Naive thymus-derived CD8-positive, alpha-beta T cell (primary cell): ENCODE results near the gene NRIP1. TPM values are rescaled to one million over a fixed set of nuclear protein-coding genes. Genes with fewer than 3 reads are reported as not detected.

Source experiments
- ATAC-seq, 2 donors: fragments of 150-1000 bp; cut with Tn5 transposase in 1 of 2; sonication (Bioruptor Pico), chemical (Tn5 transposase) in 1 of 2; 1 replicate in 1 of 2; 2 replicates in 1 of 2; pipeline ENCODE4 v1.10.0; 2021; ENCODE audit warnings: mild to moderate bottlenecking in 2 of 2, moderate library complexity in 2 of 2
- POLR2A ChIA-PET: fragments of 350-600 bp; sonication (Branson Sonifier 250); formaldehyde crosslinking; loops from one replicate; lab custom pipeline; 2021; ENCODE audit warnings: antibody characterized with exemption; lab: Charles Lee
- DNase-seq, 10 donors: peaks; one replicate each; pipeline versions ENCODE4 v3.0.0 to v3.0.0-alpha.2; 2020 to 2022
- H3K27ac Mint-ChIP-seq, 10 donors: one replicate each; pipeline ENCODE4 v1.8.0; 2020 to 2022; ENCODE audit warnings: mild to moderate bottlenecking in 10 of 10, mixed read lengths in 10 of 10, moderate library complexity in 4 of 10, inconsistent platforms in 1 of 10
- H3K27me3 Mint-ChIP-seq, 5 donors: one replicate each; pipeline ENCODE4 v1.8.0; 2021 to 2022; ENCODE audit warnings: mixed read lengths in 5 of 5
- H3K36me3 Mint-ChIP-seq, 3 donors: one replicate each; pipeline ENCODE4 v1.8.0; 2020 to 2022; ENCODE audit warnings: mixed read lengths in 3 of 3, mild to moderate bottlenecking in 2 of 3, inconsistent platforms in 1 of 3
- H3K4me1 Mint-ChIP-seq, 4 donors: one replicate each; pipeline ENCODE4 v1.8.0; 2021 to 2022; ENCODE audit warnings: mixed read lengths in 4 of 4
- H3K4me3 Mint-ChIP-seq, 10 donors: one replicate each; pipeline ENCODE4 v1.8.0; 2020 to 2022; ENCODE audit warnings: mild to moderate bottlenecking in 10 of 10, mixed read lengths in 10 of 10, moderate library complexity in 6 of 10, inconsistent platforms in 1 of 10
- H3K9me3 Mint-ChIP-seq, 9 donors: one replicate each; pipeline ENCODE4 v1.8.0; 2020 to 2022; ENCODE audit warnings: mixed read lengths in 9 of 9, mild to moderate bottlenecking in 3 of 9, inconsistent platforms in 1 of 9, moderate library complexity in 1 of 9
- polyA plus RNA-seq, 3 donors: library from polyadenylated mRNA; unstranded; fragments of 300-500 nt; fragmentation: Illumina TruSeq; gene quantifications; one replicate each; pipeline ENCODE4 v1.2.3, GENCODE V29; 2021
- total RNA-seq, 8 experiments: library from RNA in 2 of 8; stranded (reverse) in 2 of 8; gene quantifications; one replicate each; pipeline ENCODE4 v1.2.3 and lab custom pipeline; 2021 to 2026

Gene NRIP1
- total and polyA plus RNA-seq, 5 experiments from 2014 or later: 26.6 to 51.3 (median 38.8) TPM

DNA sequence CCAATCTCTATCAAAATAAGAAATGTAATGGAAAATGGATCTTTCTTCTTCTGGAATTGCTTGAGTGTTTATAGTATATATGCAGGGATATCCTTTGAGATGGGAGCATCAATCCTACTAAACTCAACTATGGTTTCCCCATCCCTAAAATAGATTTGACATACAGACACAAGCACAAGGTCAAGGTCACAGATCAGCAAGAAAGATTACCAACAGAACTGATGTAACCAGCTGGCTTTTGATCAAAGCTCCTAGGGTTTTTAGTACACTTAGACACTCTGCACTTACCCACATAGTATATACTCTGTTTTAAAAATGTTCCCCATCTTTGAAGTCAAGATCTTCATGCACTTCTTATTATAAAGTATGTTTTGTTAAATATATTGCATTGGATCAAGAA lies 85.5 kb downstream of the NRIP1 start:
- Mint-ChIP-seq H3K27me3 (no peaks in the 10 kb centered on the region), H3K4me3 (no peak overlapping the region), H3K4me1 (peaks cover 4 to 15% (median 14%) of the 10 kb centered on the region in 4 donors), H3K9me3 (no peaks in the 10 kb centered on the region), H3K36me3 (peaks cover 4 to 19% (median 15%) of the 10 kb centered on the region in 3 donors), H3K27ac (peak overlapping the region in 1 of 10 donors; percentile 0)
- no peak for DNase-seq
- no peak for ATAC-seq
- POLR2A ChIA-PET: no interaction called here

DNA sequence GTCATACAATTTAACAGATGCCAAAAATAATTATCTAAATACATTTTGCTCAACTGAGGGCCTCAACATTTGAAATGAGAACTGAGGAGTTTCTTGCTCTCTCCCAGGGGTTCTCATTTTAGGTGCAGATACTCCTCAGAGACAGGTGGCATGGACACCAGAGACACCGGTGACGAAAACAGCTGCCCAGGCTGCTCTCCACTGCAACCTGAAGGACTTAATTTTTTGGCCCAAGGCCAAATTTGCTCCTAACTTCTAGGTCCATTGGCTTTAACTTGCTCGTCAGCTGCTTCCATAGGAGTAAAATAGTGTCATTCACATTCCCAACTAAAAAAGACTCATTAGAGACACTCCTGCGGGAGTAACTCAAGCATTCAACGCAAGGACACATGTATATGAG lies 87.0 kb downstream of the NRIP1 start:
- POLR2A ChIA-PET: no interaction called here
- DNase-seq (no peak), ATAC-seq (no peak)
- no peaks in the 10 kb centered on the region for H3K27me3 Mint-ChIP-seq
- H3K27ac Mint-ChIP-seq: no peak overlapping the region
- no peak overlapping the region for H3K4me3 Mint-ChIP-seq
- H3K4me1 Mint-ChIP-seq: peaks cover 4 to 10% (median 7%) of the 10 kb centered on the region in 4 donors
- H3K36me3 Mint-ChIP-seq: peaks cover 3 to 16% (median 14%) of the 10 kb centered on the region in 3 donors
- peaks cover 0 to 2% (median 0%) of the 10 kb centered on the region in 9 donors for H3K9me3 Mint-ChIP-seq

DNA sequence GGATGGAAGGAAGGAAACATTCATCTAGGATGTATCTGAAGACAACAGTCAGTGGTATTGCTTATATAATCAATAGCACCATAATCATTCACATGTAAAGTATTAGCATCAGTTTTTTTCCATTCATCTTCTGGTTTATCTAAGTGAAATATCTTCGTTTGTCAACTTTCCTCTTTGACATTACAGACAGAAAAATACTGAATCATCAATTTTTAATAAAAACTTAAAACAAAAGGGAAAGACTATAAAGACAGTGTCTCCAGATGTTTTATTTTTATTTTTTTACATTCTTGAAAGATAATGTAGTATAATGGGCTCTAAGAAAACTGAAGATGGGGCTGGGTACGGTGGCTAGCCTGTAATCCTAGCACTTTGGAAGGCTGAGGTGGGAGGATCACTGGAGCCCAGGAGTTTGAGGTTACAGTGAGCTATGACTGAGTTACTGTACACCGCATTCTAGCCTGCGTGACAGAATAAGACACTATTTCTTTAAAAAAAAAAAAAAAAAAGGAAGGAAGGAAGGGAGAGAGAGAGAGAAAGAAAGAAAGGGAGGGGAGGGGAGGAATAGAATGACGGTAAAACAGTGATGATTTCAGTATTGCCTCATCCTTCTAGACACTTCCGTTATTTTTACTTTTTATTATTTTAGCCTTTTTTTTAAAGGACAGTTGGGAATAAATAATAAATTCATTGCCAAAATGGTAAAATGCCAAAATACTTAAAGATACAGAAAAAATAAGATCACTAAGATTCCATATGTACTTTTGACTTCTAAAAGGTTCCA lies 89.5 kb downstream of the NRIP1 start:
- H3K36me3 Mint-ChIP-seq: peaks cover 0 to 15% (median 11%) of the 10 kb centered on the region in 3 donors
- H3K27me3 Mint-ChIP-seq: no peaks in the 10 kb centered on the region
- peaks cover 0 to 7% (median 2%) of the 10 kb centered on the region in 4 donors for H3K4me1 Mint-ChIP-seq
- ATAC-seq (no peak), DNase-seq (no peak)
- H3K27ac Mint-ChIP-seq: no peak overlapping the region
- POLR2A ChIA-PET: no interaction called here
- peaks cover 0 to 2% (median 0%) of the 10 kb centered on the region in 9 donors for H3K9me3 Mint-ChIP-seq
- no peak overlapping the region for H3K4me3 Mint-ChIP-seq

DNA sequence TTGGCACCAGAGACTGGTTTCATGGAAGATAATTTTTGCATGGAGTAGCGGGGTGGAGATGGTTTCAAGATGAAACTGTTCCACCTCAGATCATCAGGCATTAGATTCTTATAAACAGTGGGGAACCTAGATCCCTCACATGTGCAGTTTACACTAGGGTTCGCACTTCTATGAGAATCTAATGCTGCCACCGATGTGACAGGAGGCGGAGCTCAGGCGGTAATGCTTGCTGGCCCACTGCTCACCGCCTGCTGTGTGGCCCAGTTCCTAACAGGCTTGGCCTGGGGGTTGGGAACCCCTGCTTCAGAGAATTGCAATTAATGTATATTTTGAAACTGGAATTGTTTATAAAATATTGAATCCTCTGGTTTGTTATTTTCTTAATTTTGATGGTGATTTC lies 92.1 kb downstream of the NRIP1 start:
- Mint-ChIP-seq H3K36me3 (peaks cover 7 to 31% (median 27%) of the 10 kb centered on the region in 3 donors), H3K27ac (peak overlapping the region in 1 of 10 donors; percentile 49), H3K27me3 (no peaks in the 10 kb centered on the region), H3K9me3 (peaks cover 0 to 2% (median 0%) of the 10 kb centered on the region in 9 donors), H3K4me1 (peaks cover 0 to 5% (median under 1%) of the 10 kb centered on the region in 4 donors), H3K4me3 (no peak overlapping the region)
- POLR2A ChIA-PET: no interaction called here
- DNase-seq: no peak
- no peak for ATAC-seq

DNA sequence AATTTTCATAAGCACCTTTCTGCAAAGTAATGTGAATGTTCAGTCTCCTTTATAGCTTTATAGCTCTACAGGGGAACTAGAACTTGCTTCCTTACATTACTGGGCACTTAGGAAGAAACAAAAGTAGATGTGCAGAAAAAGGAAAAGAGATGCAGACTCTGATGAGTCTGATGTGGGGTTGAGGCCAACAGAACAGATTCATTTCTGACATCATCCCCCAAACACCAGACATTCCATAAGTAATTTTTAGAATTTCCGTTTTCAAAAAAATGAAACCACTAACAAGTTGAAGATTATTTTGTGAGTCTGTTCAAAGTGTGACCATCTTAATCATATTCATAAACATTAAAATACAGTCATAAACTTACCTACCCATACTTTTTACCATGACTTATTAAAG lies 96.0 kb downstream of the NRIP1 start:
- ATAC-seq: no peak

DNA sequence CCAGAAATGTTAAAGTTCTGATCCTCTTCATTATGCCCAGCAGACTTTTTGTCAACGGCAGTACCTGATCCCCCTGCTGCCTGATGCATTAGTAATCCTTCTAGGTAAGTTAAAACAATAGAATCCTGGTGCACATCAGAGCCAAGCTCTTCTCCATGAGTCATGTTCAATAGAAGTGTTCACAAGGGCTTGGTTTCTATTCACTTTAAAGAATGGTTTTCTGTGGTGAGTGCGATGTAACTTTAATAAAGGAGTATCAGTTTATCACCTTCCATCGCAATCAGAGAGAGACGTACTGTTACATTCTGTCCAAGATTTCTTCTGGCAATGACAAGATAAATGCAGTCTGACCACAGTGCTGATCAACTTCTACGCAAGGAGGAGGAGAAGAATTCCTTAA lies 96.8 kb downstream of the NRIP1 start:
- H3K27ac Mint-ChIP-seq: no peak overlapping the region
- H3K36me3 Mint-ChIP-seq: peaks cover 20 to 58% (median 50%) of the 10 kb centered on the region in 3 donors
- H3K27me3 Mint-ChIP-seq: no peaks in the 10 kb centered on the region
- no peak for DNase-seq
- ATAC-seq: no peak
- POLR2A ChIA-PET: no interaction called here
- H3K4me1 Mint-ChIP-seq: peaks cover 5 to 8% (median 7%) of the 10 kb centered on the region in 4 donors
- peaks cover 0 to 9% (median 0%) of the 10 kb centered on the region in 9 donors for H3K9me3 Mint-ChIP-seq
- H3K4me3 Mint-ChIP-seq: no peak overlapping the region

More for the DNA sequence above, 96.0 kb downstream of the NRIP1 start:
- H3K4me3 Mint-ChIP-seq: no peak overlapping the region
- H3K27ac Mint-ChIP-seq: no peak overlapping the region
- peaks cover 20 to 54% (median 47%) of the 10 kb centered on the region in 3 donors for H3K36me3 Mint-ChIP-seq
- peaks cover 5 to 8% (median 7%) of the 10 kb centered on the region in 4 donors for H3K4me1 Mint-ChIP-seq
- POLR2A ChIA-PET: no interaction called here
- H3K9me3 Mint-ChIP-seq: peaks cover 0 to 9% (median 0%) of the 10 kb centered on the region in 9 donors
- DNase-seq: no peak
- no peaks in the 10 kb centered on the region for H3K27me3 Mint-ChIP-seq

DNA sequence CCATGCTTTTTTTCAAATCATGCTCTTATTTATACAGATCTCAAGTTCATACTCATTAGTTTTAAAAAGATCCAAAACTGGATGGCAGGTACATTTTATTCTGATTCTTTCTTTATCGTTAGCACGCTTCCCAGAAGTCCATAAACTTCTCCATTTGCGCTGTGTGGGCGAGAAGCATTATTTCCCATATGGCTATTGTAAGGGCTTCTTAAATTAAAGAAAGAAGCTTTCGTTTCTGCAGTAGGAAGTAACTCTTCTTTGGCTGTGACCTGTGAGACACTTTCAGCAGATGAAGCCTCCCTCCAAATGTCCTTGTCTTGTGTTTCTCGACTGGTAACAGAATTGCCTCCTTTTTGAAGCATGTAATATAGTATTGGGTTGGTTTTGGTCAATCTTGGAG lies 100.2 kb downstream of the NRIP1 start:
- no peaks in the 10 kb centered on the region for H3K27me3 Mint-ChIP-seq
- ATAC-seq (no peak), DNase-seq (no peak)
- peaks cover 20 to 51% (median 47%) of the 10 kb centered on the region in 3 donors for H3K36me3 Mint-ChIP-seq
- POLR2A ChIA-PET: no interaction called here
- peaks cover 5 to 8% (median 7%) of the 10 kb centered on the region in 4 donors for H3K4me1 Mint-ChIP-seq
- H3K27ac Mint-ChIP-seq: no peak overlapping the region
- no peak overlapping the region for H3K4me3 Mint-ChIP-seq
- H3K9me3 Mint-ChIP-seq: peaks cover 0 to 9% (median 0%) of the 10 kb centered on the region in 9 donors

DNA sequence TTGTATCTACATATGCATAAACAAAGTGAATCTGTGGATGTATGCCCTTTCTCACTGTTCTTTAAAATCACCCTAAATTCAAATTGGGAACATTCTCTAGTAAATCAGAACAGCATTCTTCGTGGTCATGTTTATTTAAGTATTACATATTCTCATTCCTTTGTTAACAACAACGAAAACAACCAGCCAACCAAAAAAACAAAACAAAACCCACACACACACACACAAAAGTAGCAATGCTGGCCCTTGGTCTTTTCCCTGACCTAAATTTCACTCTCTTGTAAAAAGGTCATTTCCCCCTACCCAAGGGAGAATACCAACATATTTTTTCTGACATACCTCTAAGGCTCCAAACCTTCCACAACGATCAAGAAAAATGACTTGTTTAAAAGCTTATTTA lies 102.6 kb downstream of the NRIP1 start:
- ATAC-seq (no peak), DNase-seq (no peak)
- peaks cover 0 to 9% (median 7%) of the 10 kb centered on the region in 4 donors for H3K4me1 Mint-ChIP-seq
- POLR2A ChIA-PET: interaction anchor here (0.6 kb wide), 1 partner anchor 86 kb away, joined by 3 read pairs; no protein-coding TSS in a partner anchor
- H3K27ac Mint-ChIP-seq: peak overlapping the region in 1 of 10 donors; percentile 11
- H3K4me3 Mint-ChIP-seq: no peak overlapping the region
- H3K9me3 Mint-ChIP-seq: peaks cover 0 to 9% (median 0%) of the 10 kb centered on the region in 9 donors
- peaks cover 11 to 31% (median 24%) of the 10 kb centered on the region in 3 donors for H3K36me3 Mint-ChIP-seq
- no peaks in the 10 kb centered on the region for H3K27me3 Mint-ChIP-seq

DNA sequence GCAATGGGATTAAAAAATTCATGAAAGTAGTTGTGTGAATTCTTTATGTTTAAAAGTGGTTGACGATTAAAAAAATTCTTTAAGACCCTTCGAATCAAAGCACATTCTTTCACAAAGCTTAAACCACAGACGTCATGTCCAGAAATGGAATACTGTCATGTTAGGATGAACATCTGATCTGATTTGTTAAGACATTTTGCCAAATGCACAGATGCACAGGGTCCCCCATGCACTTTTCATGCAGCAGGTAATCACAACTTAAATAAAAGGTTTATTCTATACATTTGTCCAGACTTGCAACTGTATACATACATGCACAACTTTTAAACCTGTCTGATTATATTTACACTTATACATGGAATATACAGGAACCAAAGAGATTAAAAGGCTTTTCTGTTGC lies 103.3 kb downstream of the NRIP1 start:
- H3K4me3 Mint-ChIP-seq: no peak overlapping the region
- peaks cover 5 to 24% (median 17%) of the 10 kb centered on the region in 3 donors for H3K36me3 Mint-ChIP-seq
- H3K4me1 Mint-ChIP-seq: peaks cover 0 to 6% (median 5%) of the 10 kb centered on the region in 4 donors
- H3K27me3 Mint-ChIP-seq: no peaks in the 10 kb centered on the region
- POLR2A ChIA-PET: no interaction called here
- H3K9me3 Mint-ChIP-seq: peaks cover 0 to 5% (median 0%) of the 10 kb centered on the region in 9 donors
- DNase-seq (no peak), ATAC-seq (no peak)
- no peak overlapping the region for H3K27ac Mint-ChIP-seq

DNA sequence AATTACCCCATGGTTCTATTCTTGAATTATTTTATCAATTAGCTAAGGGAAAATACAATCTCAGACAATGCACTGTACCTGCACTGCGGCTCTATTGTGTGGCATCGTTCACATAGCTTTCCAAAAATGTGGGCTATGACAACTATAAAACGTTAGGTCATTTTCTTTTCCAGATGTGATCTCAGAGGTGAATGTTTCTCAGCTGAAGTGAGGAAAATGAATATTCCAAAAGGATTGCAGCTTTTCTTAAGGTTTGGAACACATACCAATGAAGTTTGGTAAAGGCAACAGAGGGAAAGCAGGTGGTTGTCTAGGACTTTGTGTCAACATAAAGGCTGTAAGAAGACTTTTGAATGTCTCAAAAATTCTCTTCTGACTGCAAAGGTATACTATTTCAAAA lies 105.5 kb downstream of the NRIP1 start:
- POLR2A ChIA-PET: no interaction called here
- ATAC-seq (no peak), DNase-seq (no peak)
- Mint-ChIP-seq H3K4me3 (no peak overlapping the region), H3K36me3 (peaks cover 0 to 7% (median 6%) of the 10 kb centered on the region in 3 donors), H3K4me1 (peaks cover 0 to 5% (median under 1%) of the 10 kb centered on the region in 4 donors), H3K9me3 (no peaks in the 10 kb centered on the region), H3K27me3 (no peaks in the 10 kb centered on the region), H3K27ac (no peak overlapping the region)

DNA sequence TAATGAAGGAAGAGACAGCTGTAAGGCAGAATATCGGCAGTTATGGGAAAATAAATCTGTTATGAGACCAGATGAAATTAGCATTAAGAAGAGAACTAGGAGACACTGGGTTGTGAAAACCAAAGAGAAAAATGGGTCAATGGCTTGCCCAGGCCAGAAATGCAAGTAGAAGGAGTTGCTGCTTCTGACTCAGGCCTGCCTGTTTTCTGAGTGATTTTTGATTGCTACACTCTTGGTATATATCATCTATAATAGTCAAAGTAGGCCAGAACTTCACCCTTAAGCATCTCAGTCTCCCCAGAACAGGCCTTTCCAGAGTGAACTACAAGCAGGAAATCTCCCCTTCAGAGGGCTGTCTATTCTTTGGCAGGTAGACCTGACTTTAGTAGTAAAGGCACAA lies 107.0 kb downstream of the NRIP1 start:
- no peak overlapping the region for H3K4me3 Mint-ChIP-seq
- peak overlapping the region in 1 of 10 donors; percentile 0 for H3K27ac Mint-ChIP-seq
- no peaks in the 10 kb centered on the region for H3K36me3 Mint-ChIP-seq
- no peaks in the 10 kb centered on the region for H3K9me3 Mint-ChIP-seq
- H3K4me1 Mint-ChIP-seq: peaks cover 0 to 5% (median under 1%) of the 10 kb centered on the region in 4 donors
- no peaks in the 10 kb centered on the region for H3K27me3 Mint-ChIP-seq
- DNase-seq: no peak
- POLR2A ChIA-PET: no interaction called here
- no peak for ATAC-seq

DNA sequence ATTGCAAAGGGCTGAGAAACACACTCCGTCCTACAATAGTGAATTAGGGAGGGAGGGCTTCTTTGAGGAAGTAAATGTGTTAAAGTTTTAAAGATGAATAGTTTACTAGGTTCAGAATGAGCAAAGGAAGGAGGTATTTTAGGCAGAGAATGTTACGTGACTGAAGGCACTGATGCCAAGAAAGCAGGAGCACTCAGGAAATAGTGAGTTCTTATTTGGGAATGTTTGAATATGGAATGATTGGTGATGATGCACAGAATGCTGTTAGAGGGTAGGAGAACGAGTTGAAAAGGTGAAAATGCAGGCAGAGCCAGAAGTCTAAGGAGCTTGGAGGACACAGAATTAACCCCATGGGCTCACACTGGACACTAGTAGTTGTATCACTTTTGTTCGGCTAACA lies 108.0 kb downstream of the NRIP1 start:
- H3K9me3 Mint-ChIP-seq: no peaks in the 10 kb centered on the region
- H3K4me3 Mint-ChIP-seq: no peak overlapping the region
- peak overlapping the region in 1 of 10 donors; percentile 26 for H3K27ac Mint-ChIP-seq
- H3K27me3 Mint-ChIP-seq: no peaks in the 10 kb centered on the region
- DNase-seq (no peak), ATAC-seq (no peak)
- no peaks in the 10 kb centered on the region for H3K36me3 Mint-ChIP-seq
- H3K4me1 Mint-ChIP-seq: peaks cover 0 to 5% (median under 1%) of the 10 kb centered on the region in 4 donors
- POLR2A ChIA-PET: no interaction called here

DNA sequence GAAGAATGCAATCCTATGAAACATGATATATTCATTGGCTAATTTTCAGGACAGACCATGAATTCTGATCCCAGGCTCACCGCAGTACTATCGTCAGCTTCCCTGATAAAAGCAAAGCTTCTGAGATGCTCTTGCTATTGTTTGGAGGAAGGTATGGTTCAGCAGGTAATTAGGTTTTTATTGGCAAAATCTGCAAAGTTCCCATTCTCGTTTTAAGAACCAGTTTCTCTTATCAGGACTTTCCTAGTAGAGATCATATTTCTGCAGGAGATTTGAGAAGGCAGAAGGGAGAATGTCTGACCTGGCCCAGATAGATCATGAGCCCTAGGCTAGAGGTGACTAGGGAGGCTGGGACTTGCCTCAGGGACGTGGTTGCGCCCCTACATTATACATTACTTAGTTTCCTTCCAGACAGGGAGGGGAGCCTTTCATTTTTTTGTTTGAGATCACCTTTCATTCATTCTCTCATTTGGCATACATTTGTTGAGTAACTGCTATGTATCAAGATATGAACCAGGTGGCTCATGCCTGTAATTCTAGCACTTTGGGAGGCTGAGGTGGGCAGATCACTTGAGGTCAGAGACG lies 108.8 kb downstream of the NRIP1 start:
- H3K9me3 Mint-ChIP-seq: no peaks in the 10 kb centered on the region
- ATAC-seq: no peak
- no peaks in the 10 kb centered on the region for H3K27me3 Mint-ChIP-seq
- H3K36me3 Mint-ChIP-seq: no peaks in the 10 kb centered on the region
- DNase-seq: no peak
- H3K4me1 Mint-ChIP-seq: peaks cover 0 to 5% (median under 1%) of the 10 kb centered on the region in 4 donors
- no peak overlapping the region for H3K27ac Mint-ChIP-seq
- H3K4me3 Mint-ChIP-seq: no peak overlapping the region
- POLR2A ChIA-PET: no interaction called here
